Stimulated activated CD4-positive, alpha-beta T cell treated with anti-CD3 and anti-CD28 coated beads, Interleukin-12 subunit alpha, Interleukin-12 subunit beta, amount 100 ng/mL, for 4 hours (primary cell): ENCODE data around the gene IFRD2.
"Not testable (repeated sequence)": the region's sequence is repeated elsewhere in the genome, so short reads cannot be mapped to it uniquely, and the experiment has no call there.

Experiments
- DNase-seq: peaks from one replicate; pipeline ENCODE4 v3.0.0-alpha.2; 2020

IFRD2 gene

DNA sequence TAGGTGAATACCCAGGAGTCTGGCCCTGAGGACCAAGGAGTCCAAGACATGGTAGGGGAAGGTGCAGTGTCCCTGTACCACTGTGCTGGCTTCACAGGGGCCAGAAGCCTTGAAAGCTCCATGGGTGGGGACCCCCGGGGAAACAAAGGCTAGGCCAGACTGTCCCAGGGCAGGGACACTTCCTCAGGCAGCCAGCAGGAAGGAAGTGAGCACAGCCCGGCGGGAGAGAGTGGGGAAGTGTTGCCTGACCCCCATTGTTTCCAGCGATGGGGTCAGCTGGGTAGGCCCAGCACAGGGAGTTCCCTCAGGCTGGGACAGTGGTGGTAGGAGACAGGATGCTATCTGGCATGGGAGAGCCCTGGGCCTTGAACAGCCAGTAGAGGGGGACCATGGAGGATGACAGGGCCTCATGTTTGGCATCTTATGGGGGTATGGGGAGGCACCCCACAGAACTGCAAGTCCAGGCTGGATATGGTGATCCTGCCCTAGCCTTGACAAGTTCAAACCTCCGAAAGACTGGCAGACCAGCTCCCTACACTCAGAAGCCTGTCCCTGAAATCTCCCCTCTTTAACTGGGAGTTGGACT is 31.5 kb upstream of the IFRD2 start:
- DNase-seq = no peak

DNA sequence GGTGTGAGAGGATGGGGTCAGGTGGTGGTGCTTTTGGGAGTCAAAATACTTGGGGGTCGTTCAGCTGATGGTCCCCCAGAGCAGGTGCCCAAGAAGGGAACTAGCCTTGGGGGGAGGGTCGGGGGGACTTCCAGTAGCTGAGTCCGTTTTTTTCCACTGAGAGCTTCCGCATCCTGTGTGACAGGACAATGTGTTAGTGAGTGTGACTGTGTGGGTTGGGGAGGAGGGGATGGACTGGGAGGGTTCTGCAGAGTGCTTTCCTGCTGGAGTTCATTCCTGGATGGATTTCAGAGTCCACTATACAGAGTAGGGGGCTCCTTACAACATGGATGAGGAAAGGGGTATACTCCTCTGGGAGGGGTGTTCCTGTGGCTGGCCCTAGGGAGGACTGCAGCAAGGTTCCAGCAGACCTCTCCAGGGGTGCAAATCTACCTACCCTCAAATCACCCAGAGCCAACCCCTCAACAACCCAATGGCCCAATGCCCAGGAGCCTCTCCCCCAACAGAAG is 30.9 kb upstream of the IFRD2 start:
- no peak for DNase-seq

DNA sequence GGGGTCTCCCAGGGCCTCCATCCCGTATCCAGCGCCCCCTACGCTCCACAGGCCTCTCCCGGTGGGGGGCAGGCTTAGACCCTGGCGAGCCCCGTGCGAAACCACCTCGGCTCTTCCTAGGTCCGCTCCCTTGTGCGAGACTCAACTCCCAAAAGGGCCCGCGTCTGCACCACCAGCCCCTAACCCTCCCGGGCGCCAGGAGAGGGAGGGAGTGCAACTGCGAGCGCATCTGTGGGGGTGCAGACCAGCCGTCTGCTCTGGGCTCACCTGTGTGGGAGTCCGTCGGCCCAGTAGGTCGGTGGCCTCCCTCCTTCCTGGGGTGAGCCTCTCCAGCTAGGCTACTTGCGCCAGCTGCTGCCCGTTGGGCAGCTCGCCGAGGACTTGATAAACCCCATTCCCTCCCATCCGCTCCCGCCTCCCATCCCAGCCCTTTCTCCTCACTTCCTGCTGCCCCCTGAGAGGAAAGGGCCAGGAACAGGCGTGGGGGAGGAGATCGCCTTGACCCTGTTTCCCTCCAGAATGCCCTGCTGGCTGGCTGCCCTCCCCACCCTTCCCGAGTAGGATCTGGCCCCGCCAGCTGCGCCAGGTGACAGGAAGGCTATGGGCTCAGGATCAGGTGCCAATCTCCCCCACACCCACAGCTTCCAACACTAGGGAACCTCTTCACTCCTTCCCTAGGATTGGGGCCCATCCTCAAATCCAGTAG is 30.3 kb upstream of the IFRD2 start, which contains the start of gene HYAL2:
Gene HYAL2, minus strand, starts transcription at position 360 of the 706 bp plus-strand sequence. CDS start 2,256 bp downstream, outside the sequence.
- no peak for DNase-seq

DNA sequence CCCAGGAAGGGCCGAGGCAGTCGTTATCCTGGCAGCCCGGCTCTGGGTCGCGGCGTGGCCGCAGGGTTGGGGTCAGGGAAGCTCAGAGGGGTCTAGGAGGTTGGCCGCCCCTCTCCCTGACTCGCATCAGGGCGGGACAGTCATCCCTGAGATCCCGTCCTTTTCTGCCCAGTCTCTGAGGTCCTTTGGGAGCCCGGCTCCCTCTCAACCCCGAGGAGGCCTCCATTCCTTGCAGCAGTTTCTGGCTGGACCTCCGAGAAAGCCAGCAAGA is 29.8 kb upstream of the IFRD2 start:
- DNase-seq = no peak

DNA sequence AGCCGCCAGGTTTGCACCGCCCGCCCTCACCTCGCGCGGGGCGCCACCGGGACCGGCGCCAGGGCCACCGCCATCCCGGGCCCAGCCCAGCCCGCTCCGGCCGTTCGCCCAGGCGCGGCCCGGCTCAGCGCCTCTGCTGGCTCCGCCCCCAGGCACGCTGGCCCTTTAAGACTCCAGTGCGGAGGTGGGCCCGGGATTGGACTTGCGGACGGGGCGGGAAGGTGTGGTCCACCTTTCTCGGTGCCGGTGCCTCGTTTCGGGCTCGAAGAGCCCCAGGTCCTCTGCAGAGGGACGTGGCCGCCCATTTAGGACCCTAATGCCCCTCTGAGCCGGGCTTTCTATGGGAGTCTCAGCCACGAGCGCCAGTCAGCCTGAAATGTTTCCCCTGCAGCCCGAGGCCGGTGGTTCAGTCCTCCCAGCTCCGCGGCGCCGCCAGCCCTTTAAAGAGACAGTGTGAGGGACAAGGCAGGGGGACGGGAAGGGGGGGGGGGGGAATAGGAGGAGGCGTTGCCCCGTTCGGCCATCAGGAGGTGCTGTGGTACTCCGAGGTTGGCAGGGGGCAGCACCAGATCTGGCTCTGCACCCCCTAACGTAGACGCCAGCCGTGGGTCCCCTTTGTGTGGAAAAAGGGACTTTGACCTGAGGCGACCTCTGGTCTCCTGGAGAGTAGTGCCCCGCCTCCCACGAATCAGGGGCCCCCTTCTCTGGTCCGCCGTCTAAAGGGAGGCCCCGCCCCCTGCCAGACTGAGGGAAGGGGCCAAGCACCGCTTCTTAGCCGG is 29.3 kb upstream of the IFRD2 start:
- peak; percentile 78 for DNase-seq

DNA sequence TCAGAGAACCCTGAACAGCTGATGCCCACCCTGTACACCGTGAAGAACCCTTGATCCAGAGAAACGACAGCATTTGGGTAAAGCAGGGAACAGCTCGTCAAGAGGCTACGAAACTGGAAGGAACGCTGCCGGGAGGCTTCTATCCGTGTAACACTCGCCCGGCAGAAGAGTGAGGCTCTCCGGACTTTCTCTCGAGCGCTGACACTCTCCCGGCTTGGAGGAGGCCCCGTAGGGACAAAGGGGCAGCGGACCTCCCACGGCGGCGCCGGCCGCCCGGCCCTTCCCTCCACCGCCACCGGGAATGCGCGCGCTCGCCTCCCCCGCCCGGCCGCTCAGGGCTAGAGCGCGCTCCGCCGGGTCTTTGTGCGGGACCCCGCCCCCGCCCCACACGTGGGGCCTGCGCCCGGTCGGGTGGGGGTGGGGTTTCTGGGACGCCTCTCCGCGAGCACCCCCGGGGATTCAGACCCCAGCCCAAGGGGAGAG is 28.7 kb upstream of the IFRD2 start:
- peak; percentile 62 for DNase-seq

DNA sequence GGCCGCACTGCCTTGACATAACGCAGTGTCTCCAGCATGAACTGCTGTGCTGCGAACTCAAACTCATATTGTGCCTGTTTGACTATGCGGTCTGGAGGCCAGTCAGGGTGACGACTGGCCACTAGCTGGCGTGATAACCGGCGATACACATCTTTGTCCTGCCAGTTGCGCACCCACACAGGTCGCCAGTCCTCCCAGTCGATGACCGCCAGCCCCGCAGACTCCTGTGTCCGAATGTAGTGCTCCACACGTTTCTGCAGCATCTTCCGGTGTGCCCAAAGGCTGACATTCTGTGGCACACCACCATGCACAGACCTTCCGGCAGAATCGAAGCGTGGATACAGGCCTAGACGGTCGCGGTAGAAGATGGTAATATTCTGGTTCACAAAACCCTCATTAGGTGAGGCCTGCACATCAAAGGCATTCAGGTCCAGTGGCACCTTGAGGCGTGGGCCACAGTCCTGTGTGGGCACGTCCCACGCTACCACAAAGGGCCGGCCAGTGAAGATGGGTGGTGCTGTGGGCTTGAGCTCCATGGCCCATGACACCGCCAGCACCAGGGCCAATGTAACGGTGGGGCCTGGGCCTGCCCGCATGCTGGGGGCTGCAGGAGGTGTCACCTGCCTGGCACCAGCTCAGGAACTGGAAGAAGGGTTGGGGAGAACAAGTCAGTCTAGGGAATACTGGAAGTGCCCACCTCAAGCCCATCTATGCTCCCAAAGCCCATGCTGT is 27.8 kb upstream of the IFRD2 start:
- no peak for DNase-seq

DNA sequence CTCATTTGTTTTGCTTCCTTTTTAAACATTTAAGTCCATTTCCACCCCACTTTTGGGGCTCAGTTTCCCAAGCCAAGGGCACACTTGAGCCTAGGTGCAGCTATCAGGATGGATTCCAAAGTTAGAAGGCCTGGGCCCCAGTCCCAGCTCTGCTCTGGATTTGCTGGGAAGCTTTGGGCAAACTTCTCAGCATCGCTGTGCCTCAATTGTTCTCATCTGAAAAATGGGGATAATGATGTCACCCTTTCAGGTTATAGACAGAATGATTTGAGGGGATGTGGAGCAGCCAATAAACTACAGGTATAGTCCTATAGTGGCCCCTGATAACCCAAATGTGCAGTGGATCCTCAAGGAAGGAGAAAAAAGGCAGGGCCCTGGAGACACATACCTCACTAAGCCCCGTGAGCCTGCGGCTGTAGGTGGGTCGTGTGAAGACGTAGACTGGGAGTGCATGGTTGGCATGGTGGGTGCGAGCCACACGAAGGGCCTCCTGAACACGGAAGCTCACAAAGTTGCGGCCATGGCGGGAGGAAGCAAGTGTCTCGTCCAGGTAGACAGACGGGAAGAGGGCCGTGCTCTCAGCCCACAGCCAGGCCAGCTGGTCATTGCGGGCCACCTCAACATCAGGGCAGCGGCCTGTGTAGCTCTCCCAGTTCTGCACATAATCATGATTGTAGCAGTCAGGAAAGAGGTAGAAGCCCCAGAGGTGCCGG is 27.1 kb upstream of the IFRD2 start:
- DNase-seq = no peak

DNA sequence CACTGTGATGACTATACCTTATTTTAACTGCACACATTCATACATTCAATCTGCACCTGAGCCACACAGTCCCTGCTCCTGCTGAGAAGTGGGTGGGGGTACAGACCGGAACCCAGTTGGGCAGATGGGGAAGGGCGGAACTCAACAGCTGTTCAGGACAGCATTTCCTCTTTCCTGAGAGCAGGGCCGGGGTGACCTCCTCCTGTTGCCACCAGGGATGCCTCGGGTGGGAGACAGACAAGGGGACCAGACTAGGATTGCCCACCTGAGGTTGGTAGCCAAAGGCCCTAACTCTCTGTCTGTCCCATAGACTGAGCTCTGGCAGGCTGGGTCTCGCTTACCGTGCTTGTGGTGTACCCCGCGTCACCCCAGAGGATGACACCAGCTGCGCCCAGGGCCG is 26.4 kb upstream of the IFRD2 start:
- DNase-seq = no peak

DNA sequence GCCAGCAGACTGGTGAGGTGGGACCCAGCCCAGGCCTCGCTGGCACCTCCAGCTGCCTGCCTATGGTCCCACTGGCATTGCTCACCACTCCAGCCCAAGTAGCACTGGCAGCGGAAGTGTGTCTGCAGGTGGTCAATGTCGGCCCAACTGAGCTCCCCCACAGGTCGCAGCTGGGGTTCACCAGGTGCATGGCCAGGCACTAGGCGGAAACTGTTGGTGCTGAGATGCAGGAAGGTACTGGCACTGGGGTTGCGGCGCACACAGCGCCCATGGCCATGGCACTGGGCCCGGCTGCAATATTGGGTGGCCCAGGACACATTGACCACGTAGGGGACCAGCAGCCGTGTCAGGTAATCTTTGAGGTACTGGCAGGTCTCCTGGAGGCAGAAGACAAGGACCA is 25.9 kb upstream of the IFRD2 start:
- DNase-seq = no peak

DNA sequence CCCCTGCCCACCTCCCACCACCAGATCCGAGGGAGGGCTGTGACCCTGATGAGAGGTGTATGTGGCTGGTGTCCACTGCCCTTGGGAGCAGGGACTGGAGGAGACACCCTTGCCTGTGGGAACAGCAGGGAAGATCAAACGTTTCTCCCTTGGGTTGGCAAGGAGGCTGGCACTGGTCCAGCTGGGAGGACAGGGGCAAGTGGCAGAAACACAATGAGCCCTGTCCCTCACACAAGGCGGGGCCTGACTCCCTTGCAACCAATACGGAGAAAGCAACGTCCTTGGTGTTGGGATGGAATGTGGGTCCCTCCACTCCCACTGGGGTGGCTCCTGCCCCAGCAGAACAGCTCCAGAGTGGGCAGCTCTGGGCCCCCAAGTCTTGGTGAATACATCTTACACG is 25.1 kb upstream of the IFRD2 start:
- DNase-seq = no peak

DNA sequence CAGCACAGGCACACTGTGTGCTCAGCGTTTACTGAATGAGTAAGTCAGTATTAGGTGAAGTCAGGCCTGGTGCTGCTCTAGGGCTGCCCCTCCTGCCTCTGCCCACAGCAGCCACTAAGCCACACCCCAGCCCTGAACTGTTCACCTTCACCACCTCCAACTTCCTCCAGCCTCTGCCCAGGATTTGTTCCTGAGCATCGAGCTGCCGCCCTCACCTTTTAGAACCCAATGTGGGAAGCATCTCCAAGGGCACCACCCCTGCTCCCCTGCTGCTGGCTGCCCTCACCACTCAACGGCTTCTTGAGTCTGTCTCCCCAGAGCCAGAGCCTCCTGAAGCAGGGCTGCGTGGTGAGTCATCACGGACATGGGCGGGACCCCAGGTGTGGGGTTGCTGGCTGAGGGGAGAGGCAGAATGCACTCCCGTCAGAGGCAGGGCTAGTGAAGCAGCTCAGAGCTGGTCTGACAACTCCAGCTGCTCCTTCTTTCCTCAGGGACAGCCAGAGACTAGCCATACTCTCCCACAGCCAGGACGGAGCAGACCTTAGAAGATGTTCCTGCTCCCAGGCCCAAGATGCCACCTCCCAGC is 24.5 kb upstream of the IFRD2 start:
- DNase-seq = no peak

DNA sequence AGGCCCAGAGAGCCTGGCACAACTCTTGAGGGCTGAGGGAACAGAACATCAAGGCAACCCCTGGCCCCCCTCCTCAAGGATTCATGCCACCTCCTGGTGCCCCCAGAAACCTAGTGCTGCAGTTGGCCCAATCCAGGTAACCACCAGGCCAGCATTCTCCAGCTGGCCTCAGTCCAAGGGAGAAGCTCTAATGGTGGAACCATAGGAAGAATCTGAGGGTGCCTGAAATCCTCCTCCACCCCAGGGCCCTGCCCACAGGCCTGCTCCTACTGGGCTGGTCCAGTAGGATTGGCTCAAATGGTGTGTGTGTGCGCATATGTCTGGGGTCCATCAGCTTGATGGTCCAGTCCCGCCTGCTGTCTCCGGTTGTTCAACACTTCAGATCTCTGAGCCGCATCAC is 22.6 kb upstream of the IFRD2 start:
- DNase-seq = no peak

DNA sequence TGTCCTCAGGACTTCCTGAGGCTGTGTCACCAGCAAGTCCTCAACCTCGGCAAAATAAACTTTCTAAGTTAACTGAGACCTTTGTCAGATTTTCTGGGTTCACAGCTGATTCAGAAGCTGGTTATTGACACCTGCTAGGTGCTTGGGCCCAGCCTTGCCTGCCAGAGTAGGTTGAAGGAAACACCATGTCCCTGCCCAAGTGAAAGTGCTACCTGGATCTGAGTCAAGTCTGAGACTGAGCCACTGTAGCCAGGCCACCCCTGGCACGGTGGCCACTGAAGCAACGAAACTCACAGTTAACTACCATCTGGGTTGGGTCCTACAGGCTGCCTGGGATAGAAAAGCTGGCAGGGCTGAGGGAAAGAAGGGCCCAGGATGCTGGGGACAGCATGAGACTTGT is 22.1 kb upstream of the IFRD2 start:
- no peak for DNase-seq

DNA sequence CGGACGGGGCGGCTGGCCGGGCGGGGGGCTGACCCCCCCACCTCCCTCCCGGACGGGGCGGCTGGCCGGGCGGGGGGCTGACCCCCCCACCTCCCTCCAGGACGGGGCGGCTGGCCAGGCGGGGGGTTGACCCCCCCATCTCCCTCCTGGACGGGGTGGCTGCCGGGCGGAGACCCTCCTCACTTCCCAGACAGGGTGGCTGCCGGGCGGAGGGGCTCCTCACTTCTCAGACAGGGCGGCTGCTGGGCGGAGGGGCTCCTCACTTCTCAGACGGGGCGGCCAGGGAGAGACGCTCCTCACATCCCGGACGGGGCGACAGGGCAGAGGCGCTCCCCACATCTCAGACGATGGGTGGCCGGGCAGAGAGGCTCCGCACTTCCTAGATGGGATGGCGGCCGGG is 19.8 kb upstream of the IFRD2 start:
- not testable (repeated sequence) for DNase-seq

DNA sequence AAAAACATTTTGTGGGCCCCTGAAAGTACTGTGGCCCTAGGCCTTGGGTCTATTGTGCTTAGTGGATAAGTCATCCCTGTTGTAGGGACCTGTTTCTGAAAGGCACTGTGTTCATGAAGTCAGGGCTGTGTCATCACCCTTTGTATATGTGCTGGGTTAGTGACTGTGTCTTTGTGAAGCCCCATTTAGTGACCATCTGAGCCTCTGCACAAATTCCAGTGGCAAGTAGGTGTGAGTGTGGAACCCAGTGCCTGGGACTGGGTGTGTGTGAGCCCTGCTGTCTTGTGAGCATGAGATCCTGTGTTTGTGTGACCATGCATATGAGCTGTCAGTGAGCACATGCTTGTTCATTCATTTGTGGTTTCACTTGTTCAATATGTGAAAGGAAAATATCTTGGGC is 12.4 kb upstream of the IFRD2 start:
- no peak for DNase-seq

DNA sequence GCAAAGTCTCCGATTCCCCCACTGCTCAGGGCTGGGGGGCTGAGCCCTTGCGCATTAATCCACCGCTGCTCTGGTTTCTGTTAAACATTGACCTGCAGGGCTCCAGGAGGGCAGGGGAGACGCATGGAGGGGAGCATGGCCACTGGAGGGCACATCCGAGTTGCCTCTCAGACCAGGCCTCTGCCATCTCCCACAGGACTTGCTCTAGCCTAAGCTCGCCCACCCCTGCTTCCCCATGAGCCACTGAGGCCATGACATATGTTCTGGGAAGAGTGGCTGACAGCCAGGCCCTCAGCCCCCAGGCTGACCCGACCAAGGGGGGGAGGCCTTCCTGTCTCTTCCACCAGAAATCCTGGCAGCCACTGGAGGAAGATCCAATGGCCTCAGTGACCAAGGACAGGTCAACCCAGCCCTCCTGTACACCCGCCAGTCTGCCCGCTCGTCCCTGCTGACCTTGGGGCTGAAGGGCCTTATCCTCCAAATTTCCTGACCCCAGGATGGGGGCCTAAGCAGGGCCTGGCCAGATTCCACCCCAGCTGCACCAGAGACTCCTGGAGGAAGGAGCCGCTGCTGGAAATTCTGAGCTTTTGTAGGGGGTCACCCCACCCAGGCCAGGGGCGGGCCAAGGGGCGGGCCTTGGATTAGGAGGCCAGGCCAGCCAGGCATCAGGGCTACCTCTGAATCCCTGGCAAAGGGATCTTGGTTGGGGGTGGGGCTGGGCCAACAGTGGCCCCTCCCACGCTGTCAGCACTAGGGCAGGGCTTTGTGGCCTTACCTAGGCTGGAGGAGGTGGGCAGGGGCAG is 11.0 kb upstream of the IFRD2 start, which contains the start of gene HYAL1:
Gene HYAL1, minus strand, starts transcription at position 562 of the 803 bp plus-strand sequence. CDS start 618 bp downstream, outside the sequence.
- DNase-seq = no peak

DNA sequence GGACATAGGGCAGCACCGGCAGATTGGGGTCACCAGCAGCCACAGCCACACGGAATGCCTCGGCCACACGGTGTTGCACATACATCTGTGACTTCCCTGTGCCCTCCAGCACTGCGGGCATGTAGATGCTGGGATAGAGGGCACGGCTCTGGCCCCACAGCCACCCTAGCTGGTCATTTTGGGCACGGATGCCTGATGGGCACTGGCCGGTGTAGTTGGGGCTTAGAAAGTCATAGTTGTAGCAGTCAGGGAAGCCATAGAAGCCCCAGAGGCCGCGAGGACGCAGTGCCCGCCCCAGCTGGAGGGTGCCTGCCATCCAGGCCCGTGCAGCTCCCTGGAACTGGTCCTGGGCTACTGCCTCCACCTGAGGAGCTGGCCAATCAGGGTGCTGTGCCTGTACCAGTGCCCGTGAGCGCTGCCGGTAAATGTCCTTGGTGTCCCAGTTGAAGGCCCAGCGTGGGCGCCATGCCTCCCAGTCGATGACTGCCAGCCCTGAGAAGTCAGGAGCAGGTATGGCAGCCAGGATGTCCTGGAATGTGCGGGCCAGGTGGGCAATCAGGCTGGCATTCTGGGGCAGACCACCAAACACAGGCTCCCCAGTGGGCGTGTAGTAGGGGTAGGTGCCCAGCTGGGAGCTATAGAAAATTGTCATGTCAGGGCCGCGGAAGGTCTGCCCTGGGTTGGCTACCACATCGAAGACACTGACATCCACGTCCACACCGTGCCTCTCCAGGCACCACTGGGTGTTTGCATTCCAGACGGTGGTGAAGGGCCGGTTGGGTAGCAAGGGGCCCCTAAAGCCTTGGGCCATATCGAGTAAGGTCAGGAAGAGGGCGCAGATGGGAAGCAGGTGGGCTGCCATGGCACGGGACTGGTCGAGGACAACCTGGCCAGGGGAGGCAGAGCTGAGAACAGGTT is 10.1 kb upstream of the IFRD2 start:
- DNase-seq = no peak

DNA sequence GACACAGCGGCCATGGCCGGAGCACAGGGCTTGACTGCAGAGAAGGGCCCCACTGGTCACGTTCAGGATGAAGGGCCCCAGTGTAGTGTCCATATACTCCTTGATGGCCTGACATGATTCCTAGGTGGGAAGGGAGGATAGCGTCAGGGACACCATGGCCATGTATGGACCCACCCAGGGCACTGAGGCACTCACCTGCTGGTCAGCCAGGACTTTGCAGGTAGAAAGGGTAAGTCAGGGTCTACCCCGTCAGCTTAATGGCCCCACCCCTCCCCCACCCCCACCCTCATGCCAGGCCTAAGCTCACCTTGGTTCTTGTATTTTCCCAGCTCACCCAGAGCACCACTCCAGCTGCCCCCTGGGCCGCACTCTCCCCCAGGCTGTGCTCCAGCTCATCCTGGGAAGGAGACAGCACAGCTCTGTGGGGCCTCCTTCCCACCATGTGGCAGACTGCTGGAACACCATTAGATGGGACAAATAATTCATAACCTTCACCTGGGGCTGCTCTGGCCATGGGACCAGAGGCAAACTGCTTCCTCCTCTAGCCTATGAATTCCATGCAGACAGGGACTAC is 8.5 kb upstream of the IFRD2 start:
- no peak for DNase-seq
